ENCODE data around the gene GNG3.

The GNG3 gene

DNA sequence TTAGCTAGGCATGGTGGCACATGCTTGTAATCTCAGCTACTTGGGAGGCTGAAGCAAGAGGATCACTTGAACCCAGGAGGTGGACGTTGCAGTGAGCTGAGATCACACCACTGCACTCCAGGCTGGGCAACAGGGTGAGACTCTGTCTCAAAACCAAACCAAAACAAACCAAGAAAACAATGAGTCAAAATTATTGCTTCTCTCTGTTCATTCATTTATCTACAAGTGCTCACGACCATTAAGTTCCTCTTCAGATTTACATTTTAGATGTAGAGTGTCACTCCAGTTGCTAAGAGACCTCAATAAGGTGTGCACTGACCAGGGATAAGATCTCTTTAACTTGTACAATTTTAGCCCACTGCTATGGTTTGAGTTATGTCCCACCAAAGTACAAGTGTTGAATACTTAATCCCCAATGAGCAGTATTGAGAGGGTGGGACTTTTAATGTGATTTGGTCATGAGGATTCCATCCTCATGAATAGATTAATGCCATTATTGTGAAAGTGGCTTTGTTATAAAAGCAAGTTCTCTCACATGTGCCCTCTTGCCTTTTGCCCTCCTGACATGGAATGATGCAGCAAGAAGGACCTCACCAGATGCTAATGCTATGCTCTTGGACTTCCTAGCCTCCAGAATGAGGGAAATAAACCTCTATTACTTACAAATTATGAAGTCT lies 12.0 kb downstream of the GNG3 start:
- TF ChIP-seq CTCF (IDR thresholded peaks at IDR 0.05; ENCODE audit: control insufficient read depth, extremely low read depth, insufficient read depth) = no peak
- H3K4me3 ChIP-seq (ENCODE audit: low read depth, low read length) = no peak overlapping the region
- no peak for DNase-seq (ENCODE audit: low read depth)

- TF ChIP-seq CTCF (IDR thresholded peaks at IDR 0.05; ENCODE audit: control insufficient read depth, extremely low read depth, insufficient read depth) = 0 out of 2 replicates have a peak, but pooled peaks have one; percentile 8
- H3K4me3 ChIP-seq (ENCODE audit: low read depth, low read length) = no peak overlapping the region
- DNase-seq (ENCODE audit: low read depth) = no peak
Observed at GRCh38 chr11:62721994-62722393, 14.5 kb downstream of the GNG3 start.

- no peak for TF ChIP-seq CTCF (IDR thresholded peaks at IDR 0.05; ENCODE audit: control insufficient read depth, extremely low read depth, insufficient read depth)
- H3K4me3 ChIP-seq (ENCODE audit: low read depth, low read length) = no peak overlapping the region
- DNase-seq (ENCODE audit: low read depth) = no peak
Observed at GRCh38 chr11:62724171-62724570, 16.7 kb downstream of the GNG3 start.

DNA sequence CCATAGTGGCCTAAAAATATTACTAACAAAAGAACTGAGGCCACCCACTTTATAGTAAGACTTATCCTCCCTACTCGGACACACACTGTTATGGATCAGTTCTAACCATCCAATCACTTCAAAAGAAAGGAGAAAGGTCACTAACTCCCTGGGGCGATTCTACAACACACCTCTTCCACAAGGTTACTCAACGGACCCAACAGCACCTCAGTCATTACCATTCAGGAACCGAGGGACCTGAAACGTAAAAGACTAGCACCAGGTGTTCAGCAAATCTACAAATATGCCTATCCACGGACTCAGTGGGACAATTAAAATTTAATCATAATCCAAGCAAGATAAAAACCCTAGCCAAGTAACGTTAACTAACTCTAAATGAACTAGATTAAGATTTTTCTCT lies 18.2 kb downstream of the GNG3 start:
- no peak for TF ChIP-seq CTCF (IDR thresholded peaks at IDR 0.05; ENCODE audit: control insufficient read depth, extremely low read depth, insufficient read depth)
- no peak for DNase-seq (ENCODE audit: low read depth)
- peak overlapping the region; percentile 78 for H3K4me3 ChIP-seq (ENCODE audit: low read depth, low read length)

DNA sequence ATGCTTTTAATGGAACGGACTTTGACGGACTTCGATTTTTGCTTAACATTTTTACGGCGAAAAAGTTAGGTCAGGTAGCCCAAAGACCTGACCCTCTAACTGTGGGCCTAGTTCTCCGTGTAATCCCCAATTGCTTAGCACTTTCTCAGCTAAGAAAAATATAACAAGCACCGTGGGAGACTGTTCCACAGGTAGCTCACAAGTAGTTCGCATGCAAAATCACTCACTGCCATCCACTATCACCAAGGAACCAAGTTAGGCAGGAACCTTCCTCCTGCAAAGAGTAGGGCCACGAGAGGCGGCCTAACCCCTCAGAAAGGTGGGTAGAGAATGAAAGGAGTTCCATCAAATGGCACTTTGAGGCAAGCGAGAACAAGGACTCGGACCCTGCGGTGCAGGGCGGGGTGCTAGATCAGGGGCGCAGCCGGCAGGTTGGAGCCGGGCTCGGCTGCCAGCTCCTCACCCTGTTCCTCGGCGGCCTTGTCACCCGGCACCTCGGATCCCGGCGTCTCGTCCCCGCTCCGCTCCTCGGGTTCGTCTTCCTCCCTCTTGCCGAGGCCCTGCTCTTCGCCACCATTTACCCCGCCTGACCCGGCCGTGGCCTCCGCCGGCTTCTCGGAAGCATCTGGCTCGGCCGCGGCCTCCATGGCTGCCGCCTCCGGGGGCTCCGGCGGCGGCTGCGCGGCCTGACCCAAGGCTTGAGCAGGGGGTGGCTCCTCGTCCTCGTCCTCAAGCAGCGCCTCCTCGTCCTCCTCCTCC lies 18.9 kb downstream of the GNG3 start:
- H3K4me3 ChIP-seq (ENCODE audit: low read depth, low read length) = peak overlapping the region; percentile 78
- TF ChIP-seq CTCF (IDR thresholded peaks at IDR 0.05; ENCODE audit: control insufficient read depth, extremely low read depth, insufficient read depth) = no peak
- DNase-seq (ENCODE audit: low read depth) = no peak

- no peak for TF ChIP-seq CTCF (IDR thresholded peaks at IDR 0.05; ENCODE audit: control insufficient read depth, extremely low read depth, insufficient read depth)
- no peak for DNase-seq (ENCODE audit: low read depth)
- peak overlapping the region; percentile 78 for H3K4me3 ChIP-seq (ENCODE audit: low read depth, low read length)
Observed at GRCh38 chr11:62726915-62727164, 19.4 kb downstream of the GNG3 start.

Measured in LNCaP clone FGC (cell line).